Right lobe of liver (tissue), 4 donors: Measurements from ENCODE around the gene GPR180.
"Not testable (repeated sequence)": the region's sequence is repeated elsewhere in the genome, so short reads cannot be mapped to it uniquely, and the experiment has no call there.

Source experiments
- CTCF ChIP-seq, 4 donors: fragments of 200-600 bp in 3 of 4; fragments of 450-650 bp in 1 of 4; IDR thresholded peaks; one replicate each; pipeline versions ENCODE4 v1.5.1 to v1.8.0; 2016 to 2022; ENCODE audit warnings: antibody characterized with exemption in 4 of 4, mild to moderate bottlenecking in 2 of 4
- POLR2A ChIP-seq: fragments of 450-650 bp; IDR thresholded peaks from one replicate; pipeline ENCODE4 v1.6.1; 2017; ENCODE audit warnings: antibody characterized with exemption, mild to moderate bottlenecking
- donor health status: DM: no; HTN: no; CAD: no.
- donor health status: DM: no; HTN: no; CAD: no.
- donor health status: DM: no; HTN: yes; CAD: no.

GRCh38 chr13:94637677-94638076 is 36.0 kb downstream of the GPR180 start:
- not testable (repeated sequence) for TF ChIP-seq CTCF (IDR thresholded peaks at IDR 0.05); POLR2A
